GM13976 (cell line): ENCODE measurements around the gene RNPEPL1.
"Not testable (repeated sequence)": the region's sequence is repeated elsewhere in the genome, so short reads cannot be mapped to it uniquely, and the experiment has no call there.

Experiments
- DNase-seq: peaks from one replicate; pipeline ENCODE4 v3.0.0; 2012; ENCODE audit warnings: low spot score
- in situ Hi-C: fragments of 300-500 bp; cut with MboI; formaldehyde crosslinking; loops from one replicate; pipeline ENCODE4 v1.12.0; 2022; ENCODE audit warnings: low sequenced_read_pairs, mixed read lengths, inconsistent platforms; ENCODE audit not compliant: unreplicated experiment
- TF ChIP-seq, protein P1 (sequence below): IDR thresholded peaks from 2 replicates; pipeline ENCODE4 v1.5.1; 2012; ENCODE audit warnings: borderline replicate concordance, mild to moderate bottlenecking; ENCODE audit not compliant: insufficient read depth; ENCODE audit errors: extremely low read depth, missing control alignments, control extremely low read depth

RNPEPL1 gene

GRCh38 chr2:240605867-240606743 is 37.8 kb downstream of the RNPEPL1 start:
- DNase-seq, result no peak
- TF ChIP-seq, protein P1, sequence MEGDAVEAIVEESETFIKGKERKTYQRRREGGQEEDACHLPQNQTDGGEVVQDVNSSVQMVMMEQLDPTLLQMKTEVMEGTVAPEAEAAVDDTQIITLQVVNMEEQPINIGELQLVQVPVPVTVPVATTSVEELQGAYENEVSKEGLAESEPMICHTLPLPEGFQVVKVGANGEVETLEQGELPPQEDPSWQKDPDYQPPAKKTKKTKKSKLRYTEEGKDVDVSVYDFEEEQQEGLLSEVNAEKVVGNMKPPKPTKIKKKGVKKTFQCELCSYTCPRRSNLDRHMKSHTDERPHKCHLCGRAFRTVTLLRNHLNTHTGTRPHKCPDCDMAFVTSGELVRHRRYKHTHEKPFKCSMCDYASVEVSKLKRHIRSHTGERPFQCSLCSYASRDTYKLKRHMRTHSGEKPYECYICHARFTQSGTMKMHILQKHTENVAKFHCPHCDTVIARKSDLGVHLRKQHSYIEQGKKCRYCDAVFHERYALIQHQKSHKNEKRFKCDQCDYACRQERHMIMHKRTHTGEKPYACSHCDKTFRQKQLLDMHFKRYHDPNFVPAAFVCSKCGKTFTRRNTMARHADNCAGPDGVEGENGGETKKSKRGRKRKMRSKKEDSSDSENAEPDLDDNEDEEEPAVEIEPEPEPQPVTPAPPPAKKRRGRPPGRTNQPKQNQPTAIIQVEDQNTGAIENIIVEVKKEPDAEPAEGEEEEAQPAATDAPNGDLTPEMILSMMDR, result no peak
- in situ Hi-C loops, result no loop called here

DNA sequence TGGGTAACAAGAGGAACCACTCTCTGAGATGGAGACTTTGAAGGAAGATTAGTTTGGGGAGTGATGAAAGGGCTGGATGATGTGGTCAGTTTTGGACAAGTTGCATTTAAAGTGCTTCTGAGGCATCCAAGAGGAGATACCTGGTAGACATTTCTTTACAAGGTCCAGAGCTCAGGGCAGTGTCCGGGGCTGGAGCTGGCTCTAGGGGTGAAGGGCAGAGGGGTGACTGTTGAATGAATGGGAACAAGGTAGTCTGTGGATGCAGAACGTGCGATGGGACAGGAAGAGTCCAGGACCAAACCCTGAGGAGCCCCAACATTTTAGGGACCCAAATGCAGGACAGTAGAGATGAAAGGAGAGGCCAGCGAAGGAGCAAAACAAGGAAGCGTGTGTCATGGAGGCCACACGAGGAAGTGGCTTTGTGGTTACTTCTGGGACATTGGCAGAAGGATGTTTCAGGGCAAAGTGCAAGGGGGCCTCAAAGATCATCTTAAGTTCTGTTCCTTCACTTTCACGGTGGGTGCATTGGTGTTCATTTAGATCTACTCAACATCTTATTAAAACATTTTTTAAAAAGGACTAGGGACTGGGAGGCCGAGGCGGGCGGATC is 43.4 kb downstream of the RNPEPL1 start:
- DNase-seq, result no peak
- in situ Hi-C loops, result no loop called here
- TF ChIP-seq, protein P1, result no peak

DNA sequence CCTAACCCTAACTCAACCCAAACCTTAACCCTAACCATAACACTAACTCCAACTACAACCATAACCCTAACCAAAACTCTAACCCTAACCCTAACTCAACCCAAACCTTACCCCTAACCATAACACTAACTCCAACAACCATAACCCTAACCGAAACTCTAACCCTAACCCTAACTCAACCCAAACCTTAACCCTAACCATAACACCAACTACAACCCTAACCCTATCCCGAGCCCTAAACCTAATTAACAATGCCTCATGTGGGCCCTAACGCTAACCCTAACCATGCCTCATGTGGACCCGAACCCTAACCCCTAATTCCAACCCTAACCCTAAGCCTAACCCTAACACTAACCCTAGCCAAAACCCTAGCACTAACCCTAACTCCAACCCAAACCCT is 45.5 kb downstream of the RNPEPL1 start:
- TF ChIP-seq, protein P1, result no peak
- DNase-seq, result no peak
- in situ Hi-C loops, result no loop called here

DNA sequence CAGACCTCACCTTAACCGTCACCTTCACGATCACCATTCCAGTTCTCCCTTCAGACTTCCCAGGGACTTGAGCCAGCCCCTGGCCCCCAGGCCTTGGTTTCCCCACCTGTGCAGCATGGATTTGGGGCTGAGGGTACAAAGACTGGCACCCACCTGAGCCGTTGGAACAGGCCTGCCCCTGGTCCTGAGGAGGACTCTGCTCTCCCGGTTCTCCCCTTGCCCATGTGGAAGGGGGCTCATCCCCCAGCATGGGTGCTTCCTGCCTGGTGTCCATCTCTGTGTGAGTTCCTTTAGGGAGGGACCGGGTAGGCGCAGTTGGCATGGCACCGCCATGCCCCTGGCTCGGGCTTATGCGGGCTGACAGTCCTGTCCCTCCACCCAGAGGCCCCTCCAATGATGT is 46.1 kb downstream of the RNPEPL1 start:
- TF ChIP-seq, protein P1, result no peak
- DNase-seq, result no peak
- in situ Hi-C loops, result no loop called here

- TF ChIP-seq, protein P1, result no peak
- in situ Hi-C loops, result no loop called here
- no peak for DNase-seq
Observed at GRCh38 chr2:240615396-240615795, 47.1 kb downstream of the RNPEPL1 start.

- in situ Hi-C loops, result no loop called here
- TF ChIP-seq, protein P1, result no peak
- DNase-seq, result no peak
Observed at GRCh38 chr2:240615820-240616547, 47.7 kb downstream of the RNPEPL1 start.

- DNase-seq, in situ Hi-C loops: not testable (repeated sequence)
Observed at GRCh38 chr2:240616860-240617666, 48.8 kb downstream of the RNPEPL1 start.
